Choroid plexus epithelial cell (primary cell): ENCODE measurements around the gene DTNA.

Experiments
- DNase-seq: peaks from one replicate; pipeline ENCODE4 v3.0.0-alpha.2; 2010; ENCODE audit warnings: low read depth
- H3K4me3 ChIP-seq: 2 replicates; pipeline ENCODE4 v1.5.1; 2011; ENCODE audit warnings: low read depth, mild to moderate bottlenecking, control low read depth, low read length, moderate library complexity
- CTCF ChIP-seq: conservative IDR thresholded peaks from 2 replicates; pipeline ENCODE4 v1.5.1; 2011; ENCODE audit warnings: low read depth, mild to moderate bottlenecking, control low read depth, inconsistent platforms, low read length, moderate library complexity

DTNA gene

GRCh38 chr18:34803877-34804400 is 93.8 kb downstream of the DTNA start:
- DNase-seq = no peak
- H3K4me3 ChIP-seq = no peak overlapping the region
- no peak for TF ChIP-seq CTCF

- no peak for DNase-seq
Measured at GRCh38 chr18:34805103-34805877, 95.2 kb downstream of the DTNA start.

GRCh38 chr18:34805878-34806351 is 95.8 kb downstream of the DTNA start:
- no peak for DNase-seq
- no peak overlapping the region for H3K4me3 ChIP-seq
- no peak for TF ChIP-seq CTCF

More at GRCh38 chr18:34805103-34805877, 95.2 kb downstream of the DTNA start:
- H3K4me3 ChIP-seq = no peak overlapping the region
- TF ChIP-seq CTCF = no peak

- no peak for DNase-seq
- TF ChIP-seq CTCF = no peak
Measured at GRCh38 chr18:34806527-34806926, 96.4 kb downstream of the DTNA start.

GRCh38 chr18:34807106-34807796 is 97.2 kb downstream of the DTNA start:
- no peak overlapping the region for H3K4me3 ChIP-seq
- TF ChIP-seq CTCF = no peak
- DNase-seq = no peak

More at GRCh38 chr18:34806527-34806926, 96.4 kb downstream of the DTNA start:
- H3K4me3 ChIP-seq = no peak overlapping the region

- no peak overlapping the region for H3K4me3 ChIP-seq
- DNase-seq = no peak
- TF ChIP-seq CTCF = no peak
Measured at GRCh38 chr18:34808389-34808788, 98.3 kb downstream of the DTNA start.
